Measurements from ENCODE around the gene SERINC2. TPM values are rescaled to one million over a fixed set of nuclear protein-coding genes. Genes with fewer than 3 reads are reported as not detected.

Gene SERINC2
- total and polyA plus RNA-seq, 2 of the 8 experiments (the other 6 are each of a cell fraction or from before 2014, with no cell fraction given) = 31.4 to 60.0 TPM

GRCh38 chr1:31427322-31427721 lies 14.3 kb downstream of the SERINC2 start:
- CTCF ChIA-PET (ENCODE audit: partially characterized antibody) = interaction anchor here (1.2 to 19.2 kb wide), 3 partner anchors 22 to 122 kb away, joined by 3 to 415 read pairs (median 84); no protein-coding TSS in a partner anchor
- Histone ChIP-seq H3K14ac (ENCODE audit: insufficient read length) (no peak overlapping the region), H3K23me2 (ENCODE audit: low read depth, low read length) (peaks cover 6% of the 10 kb centered on the region; the same call in 1 of the 2 replicates), H3K79me2 (ENCODE audit: control insufficient read depth in 1 of 2, insufficient read depth in 2 of 2, low read length in 2 of 2) (no peaks in the 10 kb centered on the region), H2AK5ac (ENCODE audit: low read depth, low read length) (no peak overlapping the region), H3K56ac (replicated peaks; ENCODE audit: insufficient read length, low read depth, low read length) (no peak overlapping the region), H3K4me2 (ENCODE audit: insufficient read depth in 1 of 2, low read depth in 2 of 2, low read length in 2 of 2) (no peak overlapping the region), H2BK120ac (replicated peaks; ENCODE audit: low read depth, low read length) (no peak overlapping the region), H3K27me3 (replicated peaks in 1 of 4; ENCODE audit: control insufficient read depth in 3 of 4, extremely low read depth in 1 of 4, insufficient read depth in 3 of 4, low read length in 3 of 4) (no peaks in the 10 kb centered on the region), H4K20me1 (replicated peaks in 1 of 2; ENCODE audit: control insufficient read depth in 1 of 2, insufficient read depth in 2 of 2, low read length in 2 of 2) (peaks cover 1 to 2% of the 10 kb centered on the region in 2 experiments), H3K9me3 (ENCODE audit: insufficient read depth in 2 of 2, low read depth in 1 of 2, low read length in 1 of 2) (no peaks in the 10 kb centered on the region), H3K4me1 (replicated peaks in 1 of 4; ENCODE audit: control insufficient read depth in 3 of 4, insufficient read depth in 4 of 4, low read length in 3 of 4) (no peaks in the 10 kb centered on the region), H2AFZ (ENCODE audit: low read length) (no peak overlapping the region), H2BK5ac (ENCODE audit: low read depth, low read length) (no peak overlapping the region), H3K79me1 (ENCODE audit: low read depth, low read length) (no peaks in the 10 kb centered on the region), H2BK12ac (ENCODE audit: low read depth, low read length) (no peak overlapping the region), H3K4me3 (ENCODE audit: extremely low read depth in 1 of 4, insufficient read depth in 2 of 4, low read depth in 3 of 4, low read length in 4 of 4) (no peak overlapping the region), H3K36me3 (ENCODE audit: control insufficient read depth in 2 of 4, insufficient read depth in 4 of 4, low read length in 3 of 4) (peaks cover 0 to 12% (median 2%) of the 10 kb centered on the region in 4 experiments; a peak in 2 of 8 replicates), H3K23ac (ENCODE audit: insufficient read length) (no peak overlapping the region), H4K91ac (replicated peaks; ENCODE audit: insufficient read length, low read length) (no peak overlapping the region), H3K9ac (replicated peaks in 1 of 4; ENCODE audit: extremely low read depth in 1 of 4, low read depth in 3 of 4, low read length in 3 of 4) (no peak overlapping the region), H2BK15ac (ENCODE audit: low read length) (no peak overlapping the region), H4K8ac (ENCODE audit: extremely low read depth, insufficient read depth, low read length) (no peak overlapping the region), H4K5ac (ENCODE audit: insufficient read length, low read depth, low read length) (no peak overlapping the region), H3K4ac (replicated peaks; ENCODE audit: insufficient read length, low read depth, low read length) (no peak overlapping the region), H2BK20ac (ENCODE audit: low read length) (no peak overlapping the region), H3K27ac (ENCODE audit: low read depth, low read length) (no peak overlapping the region), H3K18ac (ENCODE audit: extremely low read depth, low read length) (no peak overlapping the region)
- POLR2A ChIA-PET (ENCODE audit: partially characterized antibody) = interaction anchor here (1.2 kb wide), 1 partner anchor 13 kb away, joined by 4 read pairs; no protein-coding TSS in a partner anchor
- WGBS, 2 experiments (ENCODE audit: extremely low coverage in 1 of 2, insufficient coverage in 1 of 2, insufficient read length in 1 of 2, insufficient replicate concordance in 2 of 2, low coverage in 1 of 2, low lambda C conversion rate in 2 of 2, missing lambda C conversion rate in 1 of 2) = 92% methylated on average over 4 of the region's 4 CpGs; no CpG with 5 or more reads in 1 of the 2 experiments
- FAIRE-seq = no peak
- DNase-seq (ENCODE audit: low read depth in 1 of 2, low spot score in 2 of 2) = no peak
- no peak for TF ChIP-seq YY1 (IDR thresholded peaks at IDR 0.05; ENCODE audit: low read depth, low read length)
- no peak for TF ChIP-seq SIN3A (conservative IDR thresholded peaks at IDR 0.05 in 1 of 2, IDR thresholded peaks at IDR 0.05 in 1 of 2; ENCODE audit: low read depth in 1 of 2, low read length in 2 of 2)
- TF ChIP-seq KDM5A (IDR thresholded peaks at IDR 0.05; ENCODE audit: low read length) = no peak
- no peak for TF ChIP-seq BACH1 (IDR thresholded peaks at IDR 0.05; ENCODE audit: low read length)
- TF ChIP-seq CBX8 (IDR thresholded peaks at IDR 0.05; ENCODE audit: borderline replicate concordance, low read depth, low read length) = no peak
- no peak for TF ChIP-seq JUN (IDR thresholded peaks at IDR 0.05; ENCODE audit: low read depth, low read length)
- TF ChIP-seq, protein P1, sequence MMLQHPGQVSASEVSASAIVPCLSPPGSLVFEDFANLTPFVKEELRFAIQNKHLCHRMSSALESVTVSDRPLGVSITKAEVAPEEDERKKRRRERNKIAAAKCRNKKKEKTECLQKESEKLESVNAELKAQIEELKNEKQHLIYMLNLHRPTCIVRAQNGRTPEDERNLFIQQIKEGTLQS (IDR thresholded peaks at IDR 0.05; ENCODE audit: insufficient read depth, low read depth, low read length) = no peak
- TF ChIP-seq RFX5 (IDR thresholded peaks at IDR 0.05; ENCODE audit: borderline replicate concordance, low read depth, low read length) = no peak
- no peak for TF ChIP-seq RNF2 (IDR thresholded peaks at IDR 0.05; ENCODE audit: borderline replicate concordance, low read depth, low read length, missing control alignments, poor library complexity, severe bottlenecking)
- TF ChIP-seq SP4 (IDR thresholded peaks at IDR 0.05; ENCODE audit: low read length) = no peak
- TF ChIP-seq SP1 (IDR thresholded peaks at IDR 0.05; ENCODE audit: low read depth, low read length) = no peak
- TF ChIP-seq KDM4A (IDR thresholded peaks at IDR 0.05; ENCODE audit: low read depth, low read length, severe bottlenecking) = no peak
- TF ChIP-seq EP300 (IDR thresholded peaks at IDR 0.05; ENCODE audit: borderline replicate concordance in 1 of 2, low read depth in 2 of 2, low read length in 2 of 2) = no peak
